H9 (cell line): ENCODE measurements around the gene MOCOS. TPM values are rescaled to one million over a fixed set of nuclear protein-coding genes. Genes with fewer than 3 reads are reported as not detected.

ENCODE experiments used
- DNase-seq: peaks from one replicate; pipeline ENCODE4 v3.0.0-alpha.2; 2017
- H2AFZ ChIP-seq: one replicate; pipeline ENCODE4 v1.6.1; 2013; ENCODE audit warnings: mild to moderate bottlenecking, low read length, control low read depth, moderate library complexity
- H2AK5ac ChIP-seq: 2 replicates; pipeline ENCODE4 v1.6.1; 2013; ENCODE audit warnings: low read length, control low read depth, mixed read lengths; ENCODE audit not compliant: insufficient read length
- H2BK120ac ChIP-seq: one replicate; pipeline ENCODE4 v1.6.1; 2013; ENCODE audit warnings: low read depth, mild to moderate bottlenecking, low read length, control low read depth, inconsistent platforms; ENCODE audit not compliant: poor library complexity, severe bottlenecking
- H2BK12ac ChIP-seq: 2 replicates; pipeline ENCODE4 v1.6.1; 2013; ENCODE audit warnings: low read length, control low read depth, mixed read lengths, low read depth; ENCODE audit not compliant: insufficient read length
- H2BK15ac ChIP-seq: 2 replicates; pipeline ENCODE4 v1.6.1; 2013; ENCODE audit warnings: low read depth, low read length, control low read depth
- H2BK20ac ChIP-seq: one replicate; pipeline ENCODE4 v1.6.1; 2013; ENCODE audit warnings: low read depth, mild to moderate bottlenecking, low read length, control low read depth, inconsistent platforms; ENCODE audit not compliant: poor library complexity, severe bottlenecking
- H2BK5ac ChIP-seq: 2 replicates; pipeline ENCODE4 v1.6.1; 2013; ENCODE audit warnings: low read length, control low read depth, mixed read lengths; ENCODE audit not compliant: insufficient read length
- H3K14ac ChIP-seq: 2 replicates; pipeline ENCODE4 v1.6.1; 2013; ENCODE audit warnings: low read length, control low read depth; ENCODE audit not compliant: insufficient read depth
- H3K18ac ChIP-seq: 2 replicates; pipeline ENCODE4 v1.6.1; 2013; ENCODE audit warnings: low read depth, mild to moderate bottlenecking, mixed read lengths, low read length, control low read depth; ENCODE audit not compliant: insufficient read length
- H3K23ac ChIP-seq: 2 replicates; pipeline ENCODE4 v1.6.1; 2013; ENCODE audit warnings: low read length, control low read depth, mixed read lengths, low read depth; ENCODE audit not compliant: insufficient read length
- H3K23me2 ChIP-seq: 2 replicates; pipeline ENCODE4 v1.6.1; 2013; ENCODE audit warnings: low read depth, mild to moderate bottlenecking, mixed read lengths, low read length, control low read depth; ENCODE audit not compliant: insufficient read length, poor library complexity, severe bottlenecking
- H3K27ac ChIP-seq: 2 replicates; pipeline ENCODE4 v1.5.1; 2013; ENCODE audit warnings: low read length, control low read depth, mixed read lengths, low read depth; ENCODE audit not compliant: insufficient read length
- H3K27me3 ChIP-seq: 2 replicates; pipeline ENCODE4 v1.6.1; 2013; ENCODE audit warnings: low read length, control low read depth, inconsistent platforms; ENCODE audit not compliant: insufficient read depth
- H3K4ac ChIP-seq: 2 replicates; pipeline ENCODE4 v1.6.1; 2013; ENCODE audit warnings: low read depth, mild to moderate bottlenecking, control low read depth, inconsistent platforms, low read length, moderate library complexity
- H3K4me1 ChIP-seq: 2 replicates; pipeline ENCODE4 v1.6.1; 2013; ENCODE audit warnings: low read length, control low read depth, inconsistent platforms; ENCODE audit not compliant: insufficient read depth
- H3K4me2 ChIP-seq: 2 replicates; pipeline ENCODE4 v1.6.1; 2013; ENCODE audit warnings: low read length, control low read depth, mixed read lengths; ENCODE audit not compliant: insufficient read length, insufficient read depth
- H3K56ac ChIP-seq: 2 replicates; pipeline ENCODE4 v1.6.1; 2013; ENCODE audit warnings: low read depth, mild to moderate bottlenecking, mixed read lengths, low read length, control low read depth; ENCODE audit not compliant: insufficient read length
- H3K79me1 ChIP-seq: 2 replicates; pipeline ENCODE4 v1.6.1; 2013; ENCODE audit warnings: low read depth, mild to moderate bottlenecking, moderate library complexity, low read length, control low read depth, inconsistent platforms; ENCODE audit not compliant: insufficient read depth, poor library complexity, severe bottlenecking
- H3K79me2 ChIP-seq: 2 replicates; pipeline ENCODE4 v1.6.1; 2013; ENCODE audit warnings: low read length, control low read depth, inconsistent platforms; ENCODE audit not compliant: insufficient read depth
- H3K9ac ChIP-seq: 2 replicates; pipeline ENCODE4 v1.6.1; 2013; ENCODE audit warnings: low read length, control low read depth, mixed read lengths; ENCODE audit not compliant: insufficient read length; ENCODE audit errors: extremely low read depth
- H3K9me3 ChIP-seq: one replicate; pipeline ENCODE4 v1.6.1; 2013; ENCODE audit warnings: low read depth, low read length, inconsistent platforms; ENCODE audit not compliant: control insufficient read depth
- H3T11ph ChIP-seq: one replicate; pipeline ENCODE4 v1.6.1; 2013; ENCODE audit warnings: mild to moderate bottlenecking, low read length, control low read depth, inconsistent platforms
- H4K20me1 ChIP-seq: one replicate; pipeline ENCODE4 v1.6.1; 2013; ENCODE audit not compliant: control insufficient read depth, insufficient read length, insufficient read depth
- H4K5ac ChIP-seq: 2 replicates; pipeline ENCODE4 v1.6.1; 2013; ENCODE audit warnings: low read depth, mild to moderate bottlenecking, mixed read lengths, low read length, control low read depth; ENCODE audit not compliant: insufficient read length
- H4K8ac ChIP-seq: replicated peaks from 2 replicates; pipeline ENCODE4 v1.6.1; 2013; ENCODE audit warnings: low read length, control low read depth, mixed read lengths, low read depth; ENCODE audit not compliant: insufficient read length
- H4K91ac ChIP-seq: 2 replicates; pipeline ENCODE4 v1.6.1; 2013; ENCODE audit warnings: low read depth, mild to moderate bottlenecking, moderate library complexity, mixed read lengths, low read length, control low read depth; ENCODE audit not compliant: insufficient read length
- H3K27ac Mint-ChIP-seq, 3 experiments: 2 replicates in 2 of 3; 3 replicates in 1 of 3; pipeline ENCODE4 v1.8.0; 2020 to 2021; ENCODE audit warnings: mixed read lengths in 3 of 3, mild to moderate bottlenecking in 1 of 3, moderate library complexity in 1 of 3
- H3K27me3 Mint-ChIP-seq: 2 replicates; pipeline ENCODE4 v1.8.0; 2021; ENCODE audit warnings: low read depth, mild to moderate bottlenecking, moderate library complexity, mixed read lengths
- H3K36me3 Mint-ChIP-seq, 3 experiments: 2 replicates in 2 of 3; 3 replicates in 1 of 3; pipeline ENCODE4 v1.8.0; 2020 to 2021; ENCODE audit warnings: low read depth in 3 of 3, mixed read lengths in 3 of 3; ENCODE audit not compliant: insufficient read depth in 1 of 3
- H3K4me1 Mint-ChIP-seq, 2 experiments: 2 replicates each; pipeline ENCODE4 v1.8.0; 2020; ENCODE audit warnings: mixed read lengths in 2 of 2
- H3K4me3 Mint-ChIP-seq, 2 experiments: 2 replicates in 1 of 2; 3 replicates in 1 of 2; pipeline ENCODE4 v1.8.0; 2020 to 2021; ENCODE audit warnings: mild to moderate bottlenecking in 2 of 2, mixed read lengths in 2 of 2, moderate library complexity in 1 of 2
- H3K9me3 Mint-ChIP-seq, 2 experiments: 2 replicates in 1 of 2; 3 replicates in 1 of 2; pipeline ENCODE4 v1.8.0; 2020; ENCODE audit warnings: mild to moderate bottlenecking in 2 of 2, mixed read lengths in 2 of 2, moderate library complexity in 1 of 2
- CTCF ChIP-seq: fragments of 200-600 bp; sonication (generic); conservative IDR thresholded peaks from 3 replicates; pipeline ENCODE4 v1.8.0; 2021; ENCODE audit warnings: antibody characterized with exemption, mild to moderate bottlenecking
- WGBS: extraction: QIAGEN DNeasy Blood & Tissue Kit; methylation state at CpG from one replicate; pipeline ENCODE4 v1.1.7; 2013; ENCODE audit warnings: missing lambda C conversion rate, low lambda C conversion rate, mixed read lengths; ENCODE audit not compliant: insufficient read length; ENCODE audit errors: extremely low coverage; 5-methylcytosine and 5-hydroxymethylcytosine counted together
- total RNA-seq: library from RNA; stranded (reverse); gene quantifications from 2 replicates; pipeline ENCODE4 v1.2.1, GENCODE V29; 2021

The MOCOS gene
- total RNA-seq, 1 experiment from 2014 or later: 6.0 TPM

DNA sequence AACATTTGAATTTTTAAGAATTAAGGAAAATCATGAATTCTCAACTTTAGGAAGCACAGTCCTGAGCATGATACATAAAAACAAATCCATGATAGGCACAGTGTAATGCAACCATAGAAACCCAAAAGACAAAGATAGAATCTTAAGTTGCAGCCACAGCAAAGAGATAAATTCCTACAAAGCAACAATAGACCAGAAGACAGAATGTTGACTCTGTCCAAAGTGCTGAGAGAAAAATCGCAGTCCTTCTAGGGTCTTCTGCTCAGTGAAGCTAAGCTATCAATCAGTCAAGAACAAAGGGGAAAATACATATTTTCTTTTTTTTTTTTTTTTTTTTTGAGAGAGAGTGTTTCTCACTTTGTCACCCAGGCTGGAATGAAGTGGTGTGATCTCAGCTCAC is 88.3 kb downstream of the MOCOS start:
- Mint-ChIP-seq H3K4me3 (no peak overlapping the region), H3K36me3 (peaks cover 0 to 4% (median 0%) of the 10 kb centered on the region in 3 experiments; a peak in 1 of 7 replicates), H3K27ac (no peak overlapping the region), H3K27me3 (peaks cover 8% of the 10 kb centered on the region), H3K4me1 (no peaks in the 10 kb centered on the region), H3K9me3 (no peaks in the 10 kb centered on the region; a peak in 1 of 5 replicates)
- Histone ChIP-seq H3K27me3 (no peaks in the 10 kb centered on the region), H3K23ac (no peak overlapping the region), H2BK15ac (no peak overlapping the region), H3K4me1 (no peaks in the 10 kb centered on the region), H2BK120ac (no peak overlapping the region), H3T11ph (no peak overlapping the region), H3K23me2 (no peaks in the 10 kb centered on the region), H3K79me1 (no peaks in the 10 kb centered on the region), H3K14ac (no peak overlapping the region), H2AK5ac (no peak overlapping the region), H3K4ac (no peak overlapping the region), H2BK5ac (no peak overlapping the region), H3K27ac (no peak overlapping the region), H3K9me3 (no peaks in the 10 kb centered on the region), H3K79me2 (no peaks in the 10 kb centered on the region), H3K56ac (no peak overlapping the region), H2AFZ (no peak overlapping the region), H4K20me1 (no peaks in the 10 kb centered on the region), H4K91ac (no peak overlapping the region), H2BK20ac (no peak overlapping the region), H4K8ac (no peak overlapping the region), H3K4me2 (no peak overlapping the region), H4K5ac (no peak overlapping the region), H3K9ac (no peak overlapping the region), H3K18ac (no peak overlapping the region), H2BK12ac (no peak overlapping the region)
- WGBS: no CpG with 5 or more reads among the region's 1 CpG
- DNase-seq: no peak
- TF ChIP-seq CTCF: no peak
